ENCODE results near the gene FUS. TPM values are rescaled to one million over a fixed set of nuclear protein-coding genes. Genes with fewer than 3 reads are reported as not detected.
"Not testable (repeated sequence)": the region's sequence is repeated elsewhere in the genome, so short reads cannot be mapped to it uniquely, and the experiment has no call there.

The FUS gene
- total RNA-seq, 1 experiment from 2014 or later = 14.4 TPM

DNA sequence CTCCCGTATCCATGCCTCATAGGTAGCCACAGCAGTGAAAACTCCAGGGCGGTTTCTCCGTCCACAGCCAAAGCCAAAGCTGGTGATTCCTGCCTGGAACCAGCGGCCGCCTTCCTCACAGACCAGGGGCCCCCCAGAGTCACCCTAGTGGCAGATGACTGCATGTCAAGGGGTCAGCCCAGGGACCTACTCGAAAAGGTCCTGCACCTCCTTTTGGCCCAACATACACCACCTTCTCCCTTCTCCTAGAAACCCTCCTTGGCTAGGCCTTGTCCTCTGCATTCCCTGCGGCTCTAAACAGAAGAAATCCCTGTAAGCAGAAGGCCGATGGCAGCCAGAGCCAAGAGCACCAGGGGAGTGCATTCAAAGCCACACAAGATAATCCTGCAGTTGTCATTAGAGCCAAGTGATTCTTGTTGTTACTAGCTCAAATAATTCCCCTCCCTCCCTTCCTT lies 36.2 kb upstream of the FUS start:
- no peak for DNase-seq (ENCODE audit: low spot score)

DNA sequence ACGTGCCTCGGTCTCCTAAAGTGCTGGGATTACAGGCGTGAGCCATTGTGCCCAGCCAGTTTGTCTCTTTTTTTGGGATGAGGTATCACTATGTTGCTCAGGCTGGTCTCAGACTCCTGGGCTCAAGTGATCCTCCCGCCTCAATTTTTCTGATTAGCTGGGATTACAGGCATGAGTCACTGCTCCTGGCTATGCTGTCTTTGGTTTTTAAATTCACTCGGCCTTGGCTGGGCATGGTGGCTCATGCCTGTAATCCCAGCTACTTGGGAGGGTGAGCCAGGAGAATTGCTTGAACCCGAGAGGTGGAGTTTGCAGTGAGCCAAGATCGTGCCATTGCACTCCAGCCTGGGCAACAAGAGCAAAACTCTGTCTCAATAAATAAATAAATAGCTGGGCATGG lies 35.5 kb upstream of the FUS start:
- not testable (repeated sequence) for DNase-seq (ENCODE audit: low spot score)

GRCh38 chr16:31145398-31145990 lies 34.4 kb upstream of the FUS start:
- no peak for DNase-seq (ENCODE audit: low spot score)

DNA sequence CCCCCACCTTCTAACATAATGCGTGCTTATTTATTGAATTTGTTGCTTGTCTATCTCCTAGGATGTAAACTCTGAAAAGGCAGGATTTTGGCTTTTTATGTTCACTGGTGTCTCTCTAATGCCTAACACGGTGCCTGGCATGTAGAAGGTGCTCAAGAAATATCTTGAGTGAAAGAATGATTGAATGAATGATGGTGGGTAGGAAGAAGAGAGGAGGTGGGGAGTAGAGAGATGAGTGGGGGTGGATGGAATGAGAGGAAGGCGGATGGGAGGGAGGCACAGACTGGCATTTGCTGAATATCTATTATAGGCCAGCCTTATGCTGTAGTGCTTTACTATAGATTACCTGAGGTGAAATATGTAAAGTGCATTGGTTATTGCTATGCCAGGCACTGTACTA lies 32.4 kb upstream of the FUS start:
- no peak for DNase-seq (ENCODE audit: low spot score)

GRCh38 chr16:31148281-31148728 lies 31.6 kb upstream of the FUS start:
- DNase-seq (ENCODE audit: low spot score) = no peak

DNA sequence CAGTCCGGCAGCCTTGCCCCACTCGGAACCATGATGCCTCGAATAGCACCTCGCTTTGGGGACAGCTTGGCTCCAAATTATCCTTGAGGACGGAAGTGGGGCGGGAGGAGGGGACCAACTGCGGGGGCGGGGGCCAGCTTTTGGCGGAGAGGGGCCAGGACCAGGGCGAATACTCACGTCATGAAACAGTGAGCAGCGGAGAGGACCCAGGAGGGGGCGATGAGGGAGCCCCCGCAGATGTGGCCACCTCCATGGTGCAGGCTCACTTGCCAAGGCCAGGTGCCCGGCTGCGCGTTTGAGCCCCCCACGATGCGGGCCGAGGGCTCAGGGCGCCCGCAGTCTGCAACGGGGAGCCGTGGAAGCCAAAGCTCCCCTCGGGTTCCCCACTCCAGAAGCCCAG lies 31.0 kb upstream of the FUS start:
- no peak for DNase-seq (ENCODE audit: low spot score)

- DNase-seq (ENCODE audit: low spot score) = no peak
Measured at GRCh38 chr16:31149332-31149731, 30.6 kb upstream of the FUS start.

DNA sequence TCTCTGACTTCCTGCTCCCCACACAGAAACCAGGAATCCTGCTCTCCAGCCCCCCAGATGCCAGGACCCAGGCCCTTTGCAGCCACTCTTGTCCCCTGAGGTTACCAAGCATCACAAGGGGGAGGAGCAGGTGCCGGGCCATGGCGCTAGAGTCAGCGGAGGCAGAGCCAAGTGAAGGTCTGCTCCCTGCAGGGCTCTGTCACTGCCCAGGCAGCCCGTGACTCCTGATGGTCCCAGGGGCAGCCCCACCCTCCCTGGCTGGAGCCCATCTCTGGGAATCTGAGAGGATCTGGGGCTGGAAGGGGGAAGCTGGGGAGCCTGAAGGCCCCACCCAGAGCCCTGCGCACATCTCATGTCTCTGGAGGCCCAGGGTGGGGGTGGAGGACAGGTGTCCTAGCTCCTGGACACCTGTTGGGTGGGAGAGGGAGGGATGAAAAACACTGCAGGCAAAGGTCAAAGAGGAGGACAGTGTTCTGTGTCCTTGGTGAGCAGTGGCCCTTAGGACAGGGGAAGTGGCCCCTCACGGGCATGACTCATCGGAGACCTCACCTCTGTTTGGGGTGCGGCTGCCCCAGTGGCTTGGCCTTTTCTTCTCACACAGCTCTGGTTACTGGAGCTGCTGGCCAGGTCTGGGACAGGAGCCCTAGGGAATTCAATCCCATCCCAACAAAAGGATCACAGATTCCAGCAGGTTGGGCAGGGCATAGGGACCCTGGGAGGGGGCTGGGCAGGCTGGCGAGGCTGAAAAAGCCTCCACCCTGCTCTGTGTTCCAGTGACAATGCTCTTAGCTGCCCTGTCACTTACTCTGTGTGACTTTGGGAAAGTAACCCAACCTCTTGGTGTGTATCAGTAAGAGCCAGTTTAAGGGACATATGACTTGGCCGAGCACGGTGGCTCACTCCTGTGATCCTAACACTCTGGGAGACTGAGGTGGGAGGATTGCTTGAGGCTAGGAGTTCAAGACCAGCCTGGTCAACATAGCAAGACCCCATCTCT lies 29.7 kb upstream of the FUS start, which contains the start of gene PRSS36:
Gene PRSS36, minus strand, starts transcription at position 173 of the 997 bp plus-strand sequence. Its CDS starts 31 bp downstream, at position 142.
- no peak for DNase-seq (ENCODE audit: low spot score)

GRCh38 chr16:31150976-31151375 lies 29.0 kb upstream of the FUS start:
- not testable (repeated sequence) for DNase-seq (ENCODE audit: low spot score)

DNA sequence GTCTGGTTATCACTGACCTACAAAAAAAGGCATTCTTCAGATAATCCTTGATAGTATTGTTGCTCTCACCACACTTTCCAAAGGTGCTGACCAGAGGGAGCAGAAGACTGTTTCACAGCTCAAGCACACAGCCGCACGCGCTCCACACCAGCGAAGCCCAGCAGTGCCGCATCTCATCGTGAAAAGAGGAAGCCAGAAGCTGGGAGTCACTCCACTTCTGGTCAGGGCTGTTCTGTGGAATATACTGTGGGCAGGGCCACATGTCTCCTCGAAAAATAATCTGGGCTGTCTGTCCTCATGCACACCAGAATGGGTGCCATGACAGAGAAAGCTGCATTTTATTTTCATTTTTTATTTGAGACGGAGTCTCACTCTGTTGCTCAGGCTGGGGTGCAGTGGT lies 22.8 kb upstream of the FUS start:
- DNase-seq (ENCODE audit: low spot score) = no peak

- DNase-seq (ENCODE audit: low spot score) = no peak
Measured at GRCh38 chr16:31167315-31167714, 12.6 kb upstream of the FUS start.

- DNase-seq (ENCODE audit: low spot score) = no peak
Measured at GRCh38 chr16:31168848-31169247, 11.1 kb upstream of the FUS start.

- not testable (repeated sequence) for DNase-seq (ENCODE audit: low spot score)
Measured at GRCh38 chr16:31170048-31170447, 9.9 kb upstream of the FUS start.

- DNase-seq (ENCODE audit: low spot score) = peak; percentile 98
Measured at GRCh38 chr16:31177136-31177535, 2.8 kb upstream of the FUS start.

DNA sequence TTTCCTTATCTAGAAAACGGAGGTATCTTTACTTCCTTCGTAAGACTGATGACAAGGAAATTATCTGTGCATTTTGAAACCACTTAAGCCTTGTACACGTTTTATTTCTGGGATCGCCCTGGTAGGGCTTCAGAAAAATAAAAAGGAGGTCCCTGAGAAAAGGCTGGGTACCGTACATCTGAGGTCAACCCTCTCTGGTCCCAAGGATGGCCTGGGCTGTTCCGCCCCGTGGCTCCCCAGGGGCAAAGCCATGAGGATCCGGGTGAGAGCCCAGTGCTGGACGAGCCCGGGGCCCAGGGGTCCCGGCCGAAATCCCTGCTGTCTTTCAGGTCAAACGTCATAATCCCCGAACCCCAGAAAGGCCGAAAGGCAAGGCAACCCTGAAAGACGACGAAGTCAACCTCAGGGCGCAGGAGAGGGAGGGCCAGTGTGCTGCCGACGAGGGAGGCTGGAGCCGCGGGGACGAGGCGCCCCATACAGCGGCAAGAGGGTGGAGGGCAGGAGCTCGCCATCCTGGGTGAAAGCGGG lies 656 bp upstream of the FUS start:
- DNase-seq (ENCODE audit: low spot score) = no peak

DNA sequence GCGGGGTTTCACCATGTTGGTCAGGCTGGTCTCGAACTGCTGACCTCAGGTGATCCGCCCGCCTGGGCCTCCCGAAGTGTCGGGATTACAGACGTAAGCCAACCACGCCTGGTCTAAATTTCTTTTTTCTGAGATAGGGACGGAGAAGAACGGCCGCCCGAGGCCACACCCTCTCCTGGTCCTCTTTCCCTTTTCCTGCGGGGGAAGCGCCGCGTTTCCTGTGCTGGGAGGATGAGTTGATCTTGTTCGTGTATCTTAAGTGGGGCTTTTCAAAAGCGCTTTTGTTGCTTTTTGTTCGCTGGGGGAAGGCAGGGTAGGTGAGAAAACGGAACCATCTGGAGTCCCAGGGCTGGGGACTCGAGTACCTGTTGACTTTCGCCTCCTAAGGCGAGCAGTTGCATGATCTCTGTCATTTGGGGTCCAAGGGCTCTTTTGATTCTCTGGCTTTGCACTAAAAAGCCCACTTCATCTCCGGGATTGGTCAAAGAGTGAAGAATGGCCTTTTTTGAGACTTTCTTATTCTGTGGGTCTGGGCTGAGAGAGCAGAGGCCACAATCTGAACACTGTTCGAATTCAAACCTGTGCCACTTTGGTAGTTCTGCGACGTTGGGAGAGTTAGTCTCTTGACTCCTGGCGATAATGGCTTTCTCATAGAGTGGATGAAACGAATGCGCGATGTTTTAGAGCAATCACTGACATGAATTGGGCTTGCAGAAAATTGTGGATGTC lies 1.3 kb downstream of the FUS start:
- DNase-seq (ENCODE audit: low spot score) = peak; percentile 63

DNA sequence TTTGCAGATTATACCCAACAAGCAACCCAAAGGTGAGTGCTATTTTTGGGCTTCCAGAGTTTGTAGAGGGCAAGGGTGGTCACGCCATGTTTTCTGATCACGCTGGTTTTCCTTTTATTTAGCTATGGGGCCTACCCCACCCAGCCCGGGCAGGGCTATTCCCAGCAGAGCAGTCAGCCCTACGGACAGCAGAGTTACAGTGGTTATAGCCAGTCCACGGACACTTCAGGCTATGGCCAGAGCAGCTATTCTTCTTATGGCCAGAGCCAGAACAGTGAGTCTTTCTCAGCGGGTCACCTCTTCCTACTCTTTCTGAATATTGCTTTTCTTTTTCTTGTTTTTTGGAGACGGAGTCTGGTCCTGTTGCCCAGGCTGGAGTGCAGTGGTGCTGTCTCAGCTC lies 2.5 kb downstream of the FUS start:
- DNase-seq (ENCODE audit: low spot score) = no peak

DNA sequence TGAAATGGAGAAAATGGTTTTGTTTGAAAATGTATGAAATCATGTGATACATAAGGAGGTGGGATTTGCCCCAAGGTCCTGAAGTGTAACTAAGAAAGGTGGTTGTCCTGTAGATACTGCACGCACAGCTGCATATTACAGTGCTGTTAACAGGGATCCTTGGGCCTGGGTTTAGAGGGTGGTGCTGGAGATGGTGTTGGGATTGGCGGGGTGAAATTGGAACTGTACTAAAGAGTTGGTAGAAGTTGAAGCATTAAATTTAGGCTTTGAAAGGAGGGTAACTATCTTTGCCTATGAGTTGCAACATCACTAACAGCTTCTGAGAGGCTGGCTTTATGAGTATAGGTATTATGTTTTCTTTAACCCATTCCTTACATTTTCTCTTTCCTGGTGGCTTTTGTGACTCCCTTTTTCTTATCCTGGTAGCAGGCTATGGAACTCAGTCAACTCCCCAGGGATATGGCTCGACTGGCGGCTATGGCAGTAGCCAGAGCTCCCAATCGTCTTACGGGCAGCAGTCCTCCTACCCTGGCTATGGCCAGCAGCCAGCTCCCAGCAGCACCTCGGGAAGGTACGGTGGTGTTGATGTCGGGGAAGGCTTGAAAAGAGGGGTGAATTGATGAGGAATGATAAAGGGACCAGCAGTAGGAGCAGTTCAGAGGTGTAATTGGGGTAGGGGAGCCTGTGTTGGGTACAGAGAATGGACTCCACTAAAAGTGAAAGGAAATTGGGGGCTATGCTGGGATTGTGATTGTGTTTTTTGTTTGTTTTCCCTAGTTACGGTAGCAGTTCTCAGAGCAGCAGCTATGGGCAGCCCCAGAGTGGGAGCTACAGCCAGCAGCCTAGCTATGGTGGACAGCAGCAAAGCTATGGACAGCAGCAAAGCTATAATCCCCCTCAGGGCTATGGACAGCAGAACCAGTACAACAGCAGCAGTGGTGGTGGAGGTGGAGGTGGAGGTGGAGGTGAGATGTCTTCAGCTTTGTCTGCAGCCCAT lies 3.8 kb downstream of the FUS start:
- no peak for DNase-seq (ENCODE audit: low spot score)

GRCh38 chr16:31184888-31185287 lies 4.9 kb downstream of the FUS start:
- DNase-seq (ENCODE audit: low spot score) = no peak

DNA sequence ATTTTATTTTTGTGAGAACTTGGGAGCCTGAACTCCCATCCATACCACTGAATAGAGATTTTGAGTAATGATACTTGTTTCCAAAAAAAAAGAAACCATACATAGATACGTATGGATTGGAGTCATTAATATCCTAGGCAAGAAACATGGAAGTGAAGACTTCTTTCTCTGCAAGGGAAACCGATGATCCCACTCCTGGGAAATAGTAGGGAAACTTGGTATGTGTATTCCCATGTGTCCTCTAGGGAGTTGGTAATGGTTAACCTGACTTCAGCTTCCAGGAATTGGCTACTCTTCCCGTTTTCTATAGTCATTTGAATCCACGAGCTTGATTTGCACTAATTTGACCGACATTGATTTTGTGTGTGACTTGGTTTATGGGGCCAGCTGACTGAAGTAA lies 5.4 kb downstream of the FUS start:
- DNase-seq (ENCODE audit: low spot score) = no peak

DNA sequence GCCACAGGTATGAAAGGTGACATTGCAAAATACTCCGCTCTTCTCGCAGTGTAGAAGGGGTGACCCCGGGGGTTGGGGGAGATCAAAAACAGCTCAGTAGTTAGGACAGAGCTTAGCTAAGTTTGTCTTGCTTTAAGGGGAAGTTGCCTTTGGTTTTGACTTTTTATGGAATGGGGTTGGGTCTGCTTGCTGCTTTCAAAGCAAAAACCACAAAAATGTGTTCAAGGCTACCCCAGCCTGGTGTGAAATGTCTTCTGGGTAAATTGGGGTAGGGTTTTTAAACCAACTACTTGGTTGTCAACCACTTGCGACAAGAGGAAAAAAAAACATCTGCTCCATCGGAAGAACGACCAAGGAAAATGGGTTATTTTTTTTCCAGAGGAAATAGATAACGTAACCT lies 6.2 kb downstream of the FUS start:
- DNase-seq (ENCODE audit: low spot score) = no peak

Measured in A172 (cell line).